H1 (cell line): ENCODE data around the gene EML4. TPM values are rescaled to one million over a fixed set of nuclear protein-coding genes. Genes with fewer than 3 reads are reported as not detected.

ENCODE experiments used
- CBX5 ChIP-seq: fragments of 300-800, 300-1000 bp; sonication (generic); IDR thresholded peaks from 2 replicates; pipeline ENCODE4 v1.7.1; 2016; ENCODE audit warnings: antibody characterized with exemption, low read length, low read depth
- CHD2 ChIP-seq: IDR thresholded peaks from 2 replicates; pipeline ENCODE4 v1.6.1; 2012; ENCODE audit warnings: low read length, improper control_type of control experiment
- GABPA ChIP-seq: IDR thresholded peaks from 2 replicates; pipeline ENCODE4 v1.6.1; 2011; ENCODE audit warnings: mild to moderate bottlenecking, low read length, moderate library complexity, borderline replicate concordance; ENCODE audit not compliant: insufficient read depth
- GTF2F1 ChIP-seq: IDR thresholded peaks from 2 replicates; pipeline ENCODE4 v1.6.1; 2012; ENCODE audit warnings: low read depth, low read length, improper control_type of control experiment, borderline replicate concordance
- JUN ChIP-seq: IDR thresholded peaks from 2 replicates; pipeline ENCODE4 v1.6.1; 2011; ENCODE audit warnings: low read depth, mild to moderate bottlenecking, improper control_type of control experiment, low read length
- JUND ChIP-seq: IDR thresholded peaks from 2 replicates; pipeline ENCODE4 v1.6.1; 2011; ENCODE audit warnings: mild to moderate bottlenecking, improper control_type of control experiment, low read length
- TBP ChIP-seq: IDR thresholded peaks from 2 replicates; pipeline ENCODE4 v1.6.1; 2011; ENCODE audit warnings: low read depth, low read length, improper control_type of control experiment
- YY1 ChIP-seq: IDR thresholded peaks from 2 replicates; pipeline ENCODE4 v1.6.1; 2011; ENCODE audit warnings: low read depth, mild to moderate bottlenecking, low read length
- polyA plus RNA-seq, 7 experiments: library from polyadenylated mRNA; depleted of rRNA in 3 of 7; stranded (reverse) in 5 of 7; unstranded in 2 of 7; fragments of >200 nt in 5 of 7; fragments of 200-250 nt in 2 of 7; gene quantifications; 1 replicate in 5 of 7; 2 replicates in 1 of 7; 4 replicates in 1 of 7; pipeline versions ENCODE4 v1.2.1 to v1.2.3, GENCODE V29; 2011 to 2013; ENCODE audit warnings: missing spikeins in 2 of 7, mixed read lengths in 2 of 7
- total RNA-seq: library from RNA; stranded (reverse); fragmentation: NEBNext Ultra II Directional; extraction: Animal tissue kit (Norgen Biotek cat#: 25700); gene quantifications from 2 replicates; pipeline ENCODE4 v1.2.1, GENCODE V29; 2021
- TF ChIP-seq, protein P1 (sequence below): IDR thresholded peaks from 2 replicates; pipeline ENCODE4 v1.6.1; 2012; ENCODE audit warnings: low read length, inconsistent platforms
- TF ChIP-seq, protein P2 (sequence below): IDR thresholded peaks from 2 replicates; pipeline ENCODE4 v1.6.1; 2011; ENCODE audit warnings: low read length, improper control_type of control experiment

Gene EML4
- total and polyA plus RNA-seq, 2 of the 8 experiments (the other 6 are each of a cell fraction or from before 2014, with no cell fraction given): 50.1 to 104 TPM

DNA sequence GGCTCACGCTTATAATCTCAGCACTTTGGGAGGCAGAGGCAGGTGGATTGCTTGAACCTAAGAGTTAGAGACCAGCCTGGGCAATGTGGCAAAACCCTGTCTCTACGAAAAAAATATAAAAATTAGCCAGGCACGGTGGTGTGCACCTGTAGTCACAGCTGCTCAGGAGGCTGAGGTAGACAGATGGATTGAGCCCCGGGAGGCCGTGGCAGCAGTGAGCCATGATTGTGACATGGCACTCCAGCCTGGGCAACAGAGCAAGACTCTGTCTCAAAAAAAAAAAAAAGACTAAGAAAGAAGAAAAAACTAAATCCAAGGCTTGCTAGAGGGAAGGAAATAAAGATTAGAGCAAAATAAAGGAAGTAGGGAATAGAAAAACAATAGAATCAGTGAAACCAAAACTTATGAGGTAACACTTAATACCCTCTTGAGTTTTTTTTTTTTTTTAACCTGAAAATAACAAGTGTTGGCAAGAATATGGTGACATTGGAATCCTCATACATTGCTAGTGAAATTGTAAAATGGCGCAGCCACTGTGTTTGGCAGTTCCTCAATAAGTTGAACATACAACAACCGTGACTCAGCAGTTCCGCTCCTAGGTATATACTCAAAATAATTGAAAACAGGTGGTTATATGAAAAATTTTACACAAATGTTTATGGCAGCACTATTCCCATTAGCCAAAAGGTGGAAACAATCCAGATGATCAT lies 85.2 kb downstream of the EML4 start (continued):
- TF ChIP-seq, protein P1, sequence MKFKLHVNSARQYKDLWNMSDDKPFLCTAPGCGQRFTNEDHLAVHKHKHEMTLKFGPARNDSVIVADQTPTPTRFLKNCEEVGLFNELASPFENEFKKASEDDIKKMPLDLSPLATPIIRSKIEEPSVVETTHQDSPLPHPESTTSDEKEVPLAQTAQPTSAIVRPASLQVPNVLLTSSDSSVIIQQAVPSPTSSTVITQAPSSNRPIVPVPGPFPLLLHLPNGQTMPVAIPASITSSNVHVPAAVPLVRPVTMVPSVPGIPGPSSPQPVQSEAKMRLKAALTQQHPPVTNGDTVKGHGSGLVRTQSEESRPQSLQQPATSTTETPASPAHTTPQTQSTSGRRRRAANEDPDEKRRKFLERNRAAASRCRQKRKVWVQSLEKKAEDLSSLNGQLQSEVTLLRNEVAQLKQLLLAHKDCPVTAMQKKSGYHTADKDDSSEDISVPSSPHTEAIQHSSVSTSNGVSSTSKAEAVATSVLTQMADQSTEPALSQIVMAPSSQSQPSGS: no peak
- TF ChIP-seq CBX5 (no peak), GABPA (no peak), CHD2 (no peak), YY1 (no peak), JUN (no peak), TBP (no peak), GTF2F1 (no peak), JUND (no peak)
- TF ChIP-seq, protein P2, sequence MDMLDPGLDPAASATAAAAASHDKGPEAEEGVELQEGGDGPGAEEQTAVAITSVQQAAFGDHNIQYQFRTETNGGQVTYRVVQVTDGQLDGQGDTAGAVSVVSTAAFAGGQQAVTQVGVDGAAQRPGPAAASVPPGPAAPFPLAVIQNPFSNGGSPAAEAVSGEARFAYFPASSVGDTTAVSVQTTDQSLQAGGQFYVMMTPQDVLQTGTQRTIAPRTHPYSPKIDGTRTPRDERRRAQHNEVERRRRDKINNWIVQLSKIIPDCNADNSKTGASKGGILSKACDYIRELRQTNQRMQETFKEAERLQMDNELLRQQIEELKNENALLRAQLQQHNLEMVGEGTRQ: no peak
